NCI-H128 (cell line): ENCODE data around the gene UBQLN1.
A peak's percentile ranks its signal among the peaks of the same experiment; 100 is the strongest.
"Not testable (repeated sequence)": the region's sequence is repeated elsewhere in the genome, so short reads cannot be mapped to it uniquely, and the experiment has no call there.

Source experiments
- DNase-seq: peaks from one replicate; lab custom pipeline; 2025; ENCODE audit not compliant: unreplicated experiment; lab: John Stamatoyannopoulos, UW

Gene UBQLN1

DNA sequence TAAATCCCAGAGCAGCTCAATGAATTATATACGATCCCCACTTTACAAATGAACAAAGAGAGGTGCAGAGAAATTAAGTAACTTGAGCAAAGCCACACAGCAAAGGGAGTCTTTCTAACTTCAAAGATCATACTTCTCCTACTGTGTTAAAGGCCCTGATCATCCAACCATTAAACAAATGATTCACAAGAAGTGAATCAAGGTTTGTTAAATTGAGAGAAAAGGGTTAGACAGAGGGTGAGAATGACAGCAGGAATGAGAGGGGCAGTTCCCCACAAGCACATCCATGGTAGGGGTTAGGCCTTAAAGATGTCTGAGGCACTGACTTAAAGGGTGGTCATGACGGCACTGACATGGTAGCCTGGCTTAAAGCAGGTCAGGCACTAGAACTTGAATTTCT lies 74.1 kb downstream of the UBQLN1 start:
- no peak for DNase-seq

DNA sequence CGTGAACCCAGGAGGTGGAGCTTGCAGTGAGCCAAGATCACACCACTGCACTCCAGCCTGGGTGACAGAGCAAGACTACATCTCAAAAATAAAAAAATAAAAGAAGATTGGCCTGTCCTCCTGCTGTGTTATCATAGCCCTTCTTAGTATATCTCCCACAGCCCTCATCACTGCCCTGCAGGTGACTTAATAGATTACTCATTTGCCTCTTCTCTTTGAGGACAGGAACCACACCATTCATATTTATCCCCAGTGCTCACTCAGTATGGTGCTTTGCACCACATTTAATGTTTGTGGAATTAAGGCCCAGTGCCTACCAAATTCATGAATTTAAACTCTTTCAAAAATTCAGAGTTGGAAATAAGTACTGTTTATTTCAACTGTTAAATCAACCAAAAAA lies 74.5 kb downstream of the UBQLN1 start:
- DNase-seq = no peak

DNA sequence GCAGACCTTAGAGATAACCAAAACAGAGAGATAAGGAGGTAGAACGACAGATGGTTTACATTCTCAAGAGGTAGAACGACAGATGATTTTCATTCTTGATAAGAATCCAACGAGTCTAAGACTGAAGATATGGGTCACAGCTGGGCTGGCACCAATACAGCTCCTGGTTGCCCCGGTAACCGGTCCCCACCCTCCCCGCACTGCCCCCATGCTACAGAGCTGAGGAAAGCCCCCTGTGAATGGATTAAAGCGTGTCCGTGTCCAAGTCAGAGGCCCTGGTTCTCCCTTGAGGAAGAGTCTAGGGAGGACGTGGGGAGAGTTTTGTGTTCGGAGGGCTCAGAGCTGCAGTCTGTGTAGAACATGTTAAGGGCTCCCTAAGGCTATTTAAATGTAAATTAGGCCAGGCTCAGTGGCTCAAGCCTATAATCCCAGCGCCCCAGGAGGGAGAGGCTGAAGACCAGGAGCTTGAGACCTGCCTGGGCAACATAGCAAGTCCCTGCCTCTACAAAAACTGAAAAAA lies 76.8 kb downstream of the UBQLN1 start:
- DNase-seq = no peak

- DNase-seq = no peak
Observed at GRCh38 chr9:83629433-83630104, 78.2 kb downstream of the UBQLN1 start.

- DNase-seq = no peak
Observed at GRCh38 chr9:83628540-83628939, 79.2 kb downstream of the UBQLN1 start.

DNA sequence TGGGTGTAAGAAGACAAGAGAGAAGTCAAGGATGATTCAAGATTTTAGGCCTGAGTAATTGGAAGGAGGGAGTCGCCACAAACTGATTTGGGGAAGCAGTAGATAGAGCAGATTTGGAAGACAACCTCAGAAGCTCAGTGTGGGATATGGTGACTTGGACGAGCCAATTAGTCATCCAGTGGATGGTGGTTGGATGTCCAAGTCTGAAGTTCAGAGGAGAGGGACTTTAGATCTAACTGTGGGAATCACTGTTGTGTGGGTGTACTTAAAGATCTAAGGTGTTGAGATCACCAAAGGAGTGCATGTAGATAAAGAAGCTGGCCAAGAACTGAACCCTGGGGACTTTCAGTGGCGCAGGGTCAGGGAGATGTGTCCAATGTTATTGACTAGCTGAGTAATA lies 82.6 kb downstream of the UBQLN1 start:
- no peak for DNase-seq

- no peak for DNase-seq
Observed at GRCh38 chr9:83623679-83624076, 84.1 kb downstream of the UBQLN1 start.

- DNase-seq = no peak
Observed at GRCh38 chr9:83622939-83623678, 84.6 kb downstream of the UBQLN1 start, which contains the start of gene IDNK. IDNK (plus strand) TSS chr9:83623143; CDS start chr9:83623172, 29 bp downstream.

DNA sequence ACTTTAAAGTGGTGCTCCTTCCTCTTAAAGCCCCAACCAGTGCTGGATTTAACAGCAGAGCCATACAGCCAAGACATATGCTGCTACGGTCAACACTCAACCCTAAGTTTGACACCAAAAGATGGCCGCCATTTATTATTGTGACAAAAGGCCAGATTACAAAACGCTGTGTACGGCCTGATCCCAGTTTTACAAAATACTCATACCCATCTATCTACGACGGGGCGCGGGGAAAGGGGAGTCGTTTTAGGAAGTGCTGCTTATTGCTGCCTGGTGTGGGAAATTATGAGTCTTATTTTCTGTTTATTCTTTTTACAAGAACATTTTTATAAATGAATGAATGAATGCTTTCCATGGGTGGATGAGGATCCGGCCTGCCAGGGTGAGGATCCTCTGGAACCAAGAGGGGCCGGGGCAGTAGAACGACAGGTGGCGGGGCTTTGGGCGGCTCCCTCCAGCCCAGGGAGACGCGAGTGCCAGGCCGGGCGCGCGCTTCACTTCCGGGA lies 85.3 kb downstream of the UBQLN1 start:
- DNase-seq = peak; percentile 23

- no peak for DNase-seq
Observed at GRCh38 chr9:83620841-83621636, 86.7 kb downstream of the UBQLN1 start.

DNA sequence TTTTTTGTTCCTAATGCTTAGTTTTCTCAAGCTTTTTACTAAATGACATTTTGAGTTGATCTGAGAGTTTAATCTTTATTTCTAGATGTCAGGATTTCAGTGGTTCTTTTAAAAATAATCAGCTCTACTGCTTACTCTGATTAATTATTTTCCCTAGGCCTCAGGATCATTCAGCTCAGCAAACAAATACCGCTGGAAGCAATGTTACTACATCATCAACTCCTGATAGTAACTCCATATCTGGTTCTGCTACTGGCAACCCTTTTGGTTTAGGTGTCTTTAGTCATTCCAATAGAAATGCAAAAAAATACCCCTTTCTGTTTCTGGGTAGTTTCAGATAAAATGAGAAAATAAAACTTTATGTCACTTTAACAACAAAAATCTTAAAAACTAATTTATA lies 90.5 kb downstream of the UBQLN1 start:
- no peak for DNase-seq

DNA sequence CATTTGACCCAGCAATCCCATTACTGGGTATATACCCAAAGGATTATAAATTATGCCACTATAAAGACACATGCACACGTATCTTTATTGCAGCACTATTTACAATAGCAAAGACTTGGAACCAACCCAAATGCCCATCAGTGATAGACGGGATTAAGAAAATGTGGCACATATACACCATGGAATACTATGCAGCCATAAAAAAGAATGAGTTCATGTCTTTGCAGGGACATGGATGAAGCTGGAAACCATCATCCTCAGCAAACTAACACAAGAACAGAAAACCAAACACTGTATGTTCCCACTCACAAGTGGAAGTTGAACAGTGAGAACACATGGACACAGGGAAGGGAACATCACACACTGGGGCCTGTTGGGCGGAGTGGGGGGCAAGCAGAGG lies 94.5 kb downstream of the UBQLN1 start:
- not testable (repeated sequence) for DNase-seq
